Measurements from ENCODE around the gene FBXO38.

- TF ChIP-seq CTCF (IDR thresholded peaks at IDR 0.05) = no peak
- TF ChIP-seq POLR2AphosphoS5 (IDR thresholded peaks at IDR 0.05) = peak in 1 of 2 donors; percentile 28
Observed at GRCh38 chr5:148482196-148482595, 98.4 kb downstream of the FBXO38 start.
